Measurements from ENCODE around the gene ACOX2.
A peak's percentile ranks its signal among the peaks of the same experiment; 100 is the strongest.

The ACOX2 gene

GRCh38 chr3:58507356-58508078 is 29.5 kb downstream of the ACOX2 start:
- DNase-seq (ENCODE audit: low read depth in 2 of 2): no peak

GRCh38 chr3:58502872-58503271 is 34.1 kb downstream of the ACOX2 start:
- DNase-seq (ENCODE audit: low read depth in 2 of 2): no peak

- no peak for DNase-seq (ENCODE audit: low read depth in 2 of 2)
Observed at GRCh38 chr3:58497097-58497496, 39.9 kb downstream of the ACOX2 start.

- DNase-seq (ENCODE audit: low read depth in 2 of 2): no peak
Observed at GRCh38 chr3:58496206-58496857, 40.7 kb downstream of the ACOX2 start.

- no peak for DNase-seq (ENCODE audit: low read depth in 2 of 2)
Observed at GRCh38 chr3:58495101-58495500, 41.9 kb downstream of the ACOX2 start.

GRCh38 chr3:58494107-58494506 is 42.9 kb downstream of the ACOX2 start:
- no peak for DNase-seq (ENCODE audit: low read depth in 2 of 2)

- DNase-seq (ENCODE audit: low read depth in 2 of 2): no peak
Observed at GRCh38 chr3:58492494-58492905, 44.5 kb downstream of the ACOX2 start.

GRCh38 chr3:58491506-58492402 is 45.2 kb downstream of the ACOX2 start, which contains the start of gene KCTD6:
Gene KCTD6, plus strand, starts transcription at chr3:58492096. Its CDS starts 6,660 bp downstream, at chr3:58498756.
- DNase-seq (ENCODE audit: low read depth in 2 of 2): peak; percentile 84 to 87

GRCh38 chr3:58490860-58491501 is 46.0 kb downstream of the ACOX2 start:
- DNase-seq (ENCODE audit: low read depth in 2 of 2): no peak

GRCh38 chr3:58488967-58489366 is 48.0 kb downstream of the ACOX2 start:
- no peak for DNase-seq (ENCODE audit: low read depth in 2 of 2)

GRCh38 chr3:58487140-58487886 is 49.7 kb downstream of the ACOX2 start:
- no peak for DNase-seq (ENCODE audit: low read depth in 2 of 2)

- DNase-seq (ENCODE audit: low read depth in 2 of 2): no peak
Observed at GRCh38 chr3:58485801-58486435, 51.1 kb downstream of the ACOX2 start.

- no peak for DNase-seq (ENCODE audit: low read depth in 2 of 2)
Observed at GRCh38 chr3:58484722-58485069, 52.3 kb downstream of the ACOX2 start.

GRCh38 chr3:58484045-58484721 is 52.8 kb downstream of the ACOX2 start:
- no peak for DNase-seq (ENCODE audit: low read depth in 2 of 2)

- no peak for DNase-seq (ENCODE audit: low read depth in 2 of 2)
Observed at GRCh38 chr3:58482917-58483636, 53.9 kb downstream of the ACOX2 start.

- DNase-seq (ENCODE audit: low read depth in 2 of 2): no peak
Observed at GRCh38 chr3:58480309-58480708, 56.7 kb downstream of the ACOX2 start.

- no peak for DNase-seq (ENCODE audit: low read depth in 2 of 2)
Observed at GRCh38 chr3:58478781-58479180, 58.2 kb downstream of the ACOX2 start.

GRCh38 chr3:58474967-58475578 is 61.9 kb downstream of the ACOX2 start:
- DNase-seq (ENCODE audit: low read depth in 2 of 2): no peak

GRCh38 chr3:58474348-58474911 is 62.6 kb downstream of the ACOX2 start:
- no peak for DNase-seq (ENCODE audit: low read depth in 2 of 2)
